Measurements from ENCODE around the gene GSDME. TPM values are rescaled to one million over a fixed set of nuclear protein-coding genes. Genes with fewer than 3 reads are reported as not detected.
A peak's percentile ranks its signal among the peaks of the same experiment; 100 is the strongest.

GSDME gene
- total and polyA plus RNA-seq, 10 of the 15 experiments (the other 5 are each of a cell fraction or from before 2014, with no cell fraction given): 23.7 to 245 (median 128) TPM

- Histone ChIP-seq H3K27ac (ENCODE audit: control insufficient read depth, insufficient read depth) (no peak overlapping the region), H2AFZ (ENCODE audit: control insufficient read depth, low read depth, low read length) (no peak overlapping the region), H4K20me1 (ENCODE audit: control insufficient read depth, insufficient read depth) (no peaks in the 10 kb centered on the region), H3K27me3 (replicated peaks in 1 of 2; ENCODE audit: control insufficient read depth in 2 of 2, insufficient read depth in 2 of 2, low read length in 1 of 2) (no peaks in the 10 kb centered on the region), H3K9me3 (replicated peaks; ENCODE audit: control insufficient read depth, insufficient read depth, low read length) (no peaks in the 10 kb centered on the region; the same call in 2 of the 3 replicates), H3K9ac (ENCODE audit: control insufficient read depth, insufficient read depth, low read length) (no peak overlapping the region), H3K4me3 (no peak overlapping the region), H3K4me2 (ENCODE audit: control insufficient read depth, insufficient read depth) (no peak overlapping the region), H3K4me1 (ENCODE audit: control insufficient read depth, insufficient read depth, low read length) (peaks cover 23% of the 10 kb centered on the region), H3K36me3 (ENCODE audit: control insufficient read depth in 2 of 2, insufficient read depth in 2 of 2, low read length in 1 of 2) (peaks cover 0 to 10% of the 10 kb centered on the region in 2 experiments; a peak in 1 of 4 replicates), H3K79me2 (ENCODE audit: control insufficient read depth, insufficient read depth, low read length) (peaks cover 34% of the 10 kb centered on the region)
- DNase-seq (ENCODE audit: low read depth, low spot score) (no peak), FAIRE-seq (no peak), ATAC-seq (no peak)
- ChIA-PET SMC1A (ENCODE audit: uncharacterized antibody, unreplicated experiment) (interaction anchor here (0.7 to 1.7 kb wide), 3 partner anchors 20 to 348 kb away, joined by 3 to 5 read pairs (median 4); no protein-coding TSS in a partner anchor), RAD21 (ENCODE audit: unreplicated experiment) (interaction anchor here (0.6 kb wide), 1 partner anchor 1208 kb away, joined by 3 read pairs; no protein-coding TSS in a partner anchor), POLR2A (no interaction called here), CTCF (interaction anchor here (1.1 to 2.1 kb wide), 5 partner anchors 10 to 344 kb away, joined by 3 to 9 read pairs (median 3); no protein-coding TSS in a partner anchor)
- TF ChIP-seq POLR2AphosphoS5 (IDR thresholded peaks at IDR 0.05; ENCODE audit: low read length): no peak
- WGBS (ENCODE audit: insufficient coverage, insufficient replicate concordance, low lambda C conversion rate, missing lambda C conversion rate): 95% methylated on average over 3 of the region's 3 CpGs
- intact Hi-C loops (cut with micrococcal nuclease; ENCODE audit: unreplicated experiment): no loop called here
- BruUV-seq (replicated peaks): no TSS peak
- in situ Hi-C loops (cut with MboI): no loop called here
Observed at GRCh38 chr7:24750441-24751055, 6.7 kb downstream of the GSDME start.

DNA sequence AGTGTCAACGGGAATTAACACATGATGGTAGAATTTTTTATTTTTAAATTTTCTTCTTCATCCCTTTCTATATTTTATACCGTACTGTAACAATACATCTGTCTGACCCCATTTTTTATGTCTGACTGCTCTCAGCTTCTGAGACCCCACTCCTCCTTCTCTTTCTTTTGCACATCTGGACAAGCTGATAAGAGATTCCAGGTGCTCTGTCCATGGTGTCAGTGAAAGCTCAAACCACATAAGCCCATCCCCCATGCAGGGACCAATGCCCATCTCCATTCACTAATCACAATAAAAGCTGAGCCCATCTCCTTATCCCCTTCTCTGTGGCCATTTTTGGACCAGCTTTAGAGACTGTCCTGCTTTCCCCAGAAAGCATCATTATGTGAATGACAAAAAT is 8.7 kb downstream of the GSDME start:
- in situ Hi-C loops (cut with MboI): no loop called here
- ATAC-seq (no peak), FAIRE-seq (no peak), DNase-seq (ENCODE audit: low read depth, low spot score) (no peak)
- Histone ChIP-seq H3K79me2 (ENCODE audit: control insufficient read depth, insufficient read depth, low read length) (peaks cover 14% of the 10 kb centered on the region), H4K20me1 (ENCODE audit: control insufficient read depth, insufficient read depth) (no peaks in the 10 kb centered on the region), H3K27me3 (replicated peaks in 1 of 2; ENCODE audit: control insufficient read depth in 2 of 2, insufficient read depth in 2 of 2, low read length in 1 of 2) (no peaks in the 10 kb centered on the region), H3K4me1 (ENCODE audit: control insufficient read depth, insufficient read depth, low read length) (peaks cover 5% of the 10 kb centered on the region; the same call in 1 of the 2 replicates), H3K4me2 (ENCODE audit: control insufficient read depth, insufficient read depth) (no peak overlapping the region), H3K27ac (ENCODE audit: control insufficient read depth, insufficient read depth) (no peak overlapping the region), H3K9me3 (replicated peaks; ENCODE audit: control insufficient read depth, insufficient read depth, low read length) (no peaks in the 10 kb centered on the region; the same call in 2 of the 3 replicates), H3K36me3 (ENCODE audit: control insufficient read depth in 2 of 2, insufficient read depth in 2 of 2, low read length in 1 of 2) (peaks cover 0 to 10% of the 10 kb centered on the region in 2 experiments; a peak in 2 of 4 replicates), H3K4me3 (no peak overlapping the region), H2AFZ (ENCODE audit: control insufficient read depth, low read depth, low read length) (no peak overlapping the region), H3K9ac (ENCODE audit: control insufficient read depth, insufficient read depth, low read length) (no peak overlapping the region)
- TF ChIP-seq ZZZ3 (IDR thresholded peaks at IDR 0.05; ENCODE audit: control insufficient read depth, insufficient read length, low read depth): no peak
- TF ChIP-seq REST (IDR thresholded peaks at IDR 0.05; ENCODE audit: low read depth, low read length): peak; percentile 52; the same call in 1 of the 2 replicates
- RAD21 ChIA-PET (ENCODE audit: unreplicated experiment): no interaction called here
- no TSS peak for BruUV-seq (replicated peaks)
- CTCF ChIA-PET: interaction anchor here (0.6 kb wide), 1 partner anchor 1064 kb away, joined by 3 read pairs; no protein-coding TSS in a partner anchor
- POLR2A ChIA-PET: no interaction called here
- intact Hi-C loops (cut with micrococcal nuclease; ENCODE audit: unreplicated experiment): no loop called here
- SMC1A ChIA-PET (ENCODE audit: uncharacterized antibody, unreplicated experiment): no interaction called here
- WGBS (ENCODE audit: insufficient coverage, insufficient replicate concordance, low lambda C conversion rate, missing lambda C conversion rate): 82% methylated on average over 2 of the region's 2 CpGs
